ENCODE measurements around the gene MSRB3. TPM values are rescaled to one million over a fixed set of nuclear protein-coding genes. Genes with fewer than 3 reads are reported as not detected.

Gene MSRB3
- total RNA-seq, 4 donors from 2014 or later: 2.7 to 54.6 (median 11.1) TPM

DNA sequence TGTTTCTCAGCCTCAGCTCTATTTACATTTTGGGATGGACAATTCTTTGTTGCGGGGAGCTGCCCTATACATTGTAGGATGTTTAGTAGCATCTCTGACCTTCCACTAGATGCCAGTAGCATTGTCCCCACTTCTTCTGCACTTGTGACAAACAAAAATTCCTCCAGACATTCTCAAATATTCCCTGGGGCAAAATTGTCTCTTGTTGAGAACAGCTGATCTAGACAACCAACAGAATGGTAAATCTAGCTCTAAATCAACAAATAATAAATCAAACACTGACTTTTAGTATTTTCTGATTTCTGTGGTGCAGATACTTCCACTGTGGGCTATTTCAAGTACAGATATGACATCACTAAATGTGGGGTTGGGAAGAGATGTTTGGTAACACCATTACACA, 60.7 kb downstream of the MSRB3 start:
- TF ChIP-seq CTCF (IDR thresholded peaks at IDR 0.05): no peak
- no peak for TF ChIP-seq POLR2A (IDR thresholded peaks at IDR 0.05)
- Histone ChIP-seq H3K27ac (no peak overlapping the region), H3K9me3 (no peaks in the 10 kb centered on the region), H3K27me3 (no peaks in the 10 kb centered on the region), H3K4me1 (peaks cover 0 to 8% (median 0%) of the 10 kb centered on the region in 3 donors), H3K4me3 (no peak overlapping the region), H3K36me3 (no peaks in the 10 kb centered on the region)
- intact Hi-C loops (cut with DNase I): no loop called here
- WGBS, 2 donors: 100% methylated on average over 1 of the region's 1 CpG
- DNase-seq: no peak

DNA sequence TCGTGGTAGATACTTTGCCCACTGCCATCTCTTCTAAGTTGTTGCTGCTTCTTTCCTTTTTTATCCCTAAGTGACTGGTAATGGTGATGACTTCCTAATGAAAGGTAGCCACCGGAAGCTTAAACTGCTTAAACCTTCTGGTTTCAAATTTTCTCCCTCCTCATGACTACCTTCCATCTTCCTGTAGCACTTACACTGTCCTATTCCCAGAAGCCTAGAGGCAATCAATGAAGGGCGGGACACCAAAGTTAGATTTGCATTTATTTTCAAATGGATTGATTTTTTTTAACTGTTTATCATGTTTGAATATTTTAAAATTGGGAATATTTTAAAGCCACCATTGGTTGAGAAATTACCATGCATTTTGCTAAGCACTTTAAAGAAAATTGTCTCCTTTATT, 64.7 kb downstream of the MSRB3 start:
- no peaks in the 10 kb centered on the region for H3K9me3 ChIP-seq
- DNase-seq: no peak
- no peak overlapping the region for H3K27ac ChIP-seq
- 81% methylated on average over 3 of the region's 3 CpGs for WGBS, 2 donors
- H3K36me3 ChIP-seq: no peaks in the 10 kb centered on the region
- TF ChIP-seq POLR2A (IDR thresholded peaks at IDR 0.05): no peak
- no peak for TF ChIP-seq CTCF (IDR thresholded peaks at IDR 0.05)
- no peaks in the 10 kb centered on the region for H3K4me1 ChIP-seq
- intact Hi-C loops (cut with DNase I): no loop called here
- no peaks in the 10 kb centered on the region for H3K27me3 ChIP-seq
- H3K4me3 ChIP-seq: no peak overlapping the region

GRCh38 chr12:65343801-65344200, 65.3 kb downstream of the MSRB3 start:
- DNase-seq: no peak
- Histone ChIP-seq H3K4me1 (no peaks in the 10 kb centered on the region), H3K27me3 (no peaks in the 10 kb centered on the region), H3K27ac (no peak overlapping the region), H3K36me3 (no peaks in the 10 kb centered on the region), H3K9me3 (no peaks in the 10 kb centered on the region), H3K4me3 (no peak overlapping the region)
- WGBS, 2 donors: 27 to 42% methylated on average over 1 of the region's 1 CpG
- intact Hi-C loops (cut with DNase I): no loop called here
- TF ChIP-seq CTCF (IDR thresholded peaks at IDR 0.05): no peak
- TF ChIP-seq POLR2A (IDR thresholded peaks at IDR 0.05): no peak

DNA sequence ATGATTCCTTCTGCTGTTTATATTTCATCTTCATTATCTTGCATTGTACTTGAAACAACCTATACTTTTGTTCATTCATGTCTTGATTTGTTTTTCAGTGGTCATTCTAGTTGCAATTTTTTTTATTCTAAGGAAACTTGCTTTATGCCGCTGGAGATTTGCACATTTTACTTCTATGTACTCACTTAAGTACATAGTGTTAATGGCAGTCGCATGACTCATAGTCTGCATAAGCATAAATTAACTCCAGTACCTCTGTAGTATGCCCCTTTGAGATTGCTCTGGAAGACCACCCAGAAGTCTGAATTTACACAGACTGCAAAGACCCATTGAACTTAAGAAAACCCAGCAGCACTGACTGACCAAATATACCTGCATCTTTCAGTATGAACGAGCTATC, 77.0 kb downstream of the MSRB3 start:
- WGBS, 2 donors: 37 to 73% methylated on average over 3 of the region's 3 CpGs
- TF ChIP-seq CTCF (IDR thresholded peaks at IDR 0.05): no peak
- TF ChIP-seq POLR2A (IDR thresholded peaks at IDR 0.05): no peak
- Histone ChIP-seq H3K27ac (no peak overlapping the region), H3K4me3 (no peak overlapping the region), H3K4me1 (no peaks in the 10 kb centered on the region), H3K36me3 (no peaks in the 10 kb centered on the region), H3K27me3 (no peaks in the 10 kb centered on the region), H3K9me3 (no peaks in the 10 kb centered on the region)
- intact Hi-C loops (cut with DNase I): no loop called here
- DNase-seq: no peak

- intact Hi-C loops (cut with DNase I): no loop called here
- no peaks in the 10 kb centered on the region for H3K36me3 ChIP-seq
- H3K27me3 ChIP-seq: no peaks in the 10 kb centered on the region
- no peak for DNase-seq
- H3K4me3 ChIP-seq: no peak overlapping the region
- WGBS, 2 donors: 62 to 65% methylated on average over 4 of the region's 4 CpGs
- no peaks in the 10 kb centered on the region for H3K9me3 ChIP-seq
- no peak overlapping the region for H3K27ac ChIP-seq
- TF ChIP-seq CTCF (IDR thresholded peaks at IDR 0.05): no peak
- TF ChIP-seq POLR2A (IDR thresholded peaks at IDR 0.05): no peak
- H3K4me1 ChIP-seq: no peaks in the 10 kb centered on the region
Measured at GRCh38 chr12:65362234-65363031, 84.0 kb downstream of the MSRB3 start.

All from esophagus squamous epithelium (tissue), 5 donors.